A673 (cell line): ENCODE data around the gene BORCS8. TPM values are rescaled to one million over a fixed set of nuclear protein-coding genes. Genes with fewer than 3 reads are reported as not detected.

Experiments
- BruUV-seq: library from RNA; stranded (reverse); fragments of 400-500 nt; replicated peaks from 2 replicates; lab custom pipeline; 2021; lab: Mats Ljungman, UMichigan
- CTCF ChIA-PET: fragments of 300-600 bp; sonication (Branson Sonifier 250); formaldehyde crosslinking; loops from one replicate; lab custom pipeline; 2022; ENCODE audit warnings: antibody characterized with exemption; lab: Charles Lee
- POLR2A ChIA-PET: fragments of 300-600 bp; sonication (Branson Sonifier 250); formaldehyde crosslinking; loops from one replicate; lab custom pipeline; 2022; ENCODE audit warnings: antibody characterized with exemption; ENCODE audit not compliant: low non-redundant PET; lab: Charles Lee
- DNase-seq: peaks from one replicate; pipeline ENCODE4 v3.0.0-alpha.2; 2015; ENCODE audit warnings: low spot score
- H3K27ac ChIP-seq: fragments of 200-600 bp; sonication (generic); 2 replicates; pipeline ENCODE4 v1.5.1; 2016; ENCODE audit warnings: mixed run types, low read depth, mild to moderate bottlenecking, mixed read lengths, antibody characterized with exemption, low read length; ENCODE audit not compliant: poor library complexity, severe bottlenecking
- H3K27me3 ChIP-seq: fragments of 200-600 bp; sonication (generic); replicated peaks from 2 replicates; pipeline ENCODE4 v1.6.1; 2017; ENCODE audit warnings: mixed run types, low read depth, mild to moderate bottlenecking, mixed read lengths, antibody characterized with exemption, low read length; ENCODE audit not compliant: insufficient read depth, poor library complexity
- H3K36me3 ChIP-seq: fragments of 200-600 bp; sonication (generic); 2 replicates; pipeline ENCODE4 v1.6.1; 2016; ENCODE audit warnings: mixed run types, mild to moderate bottlenecking, mixed read lengths, antibody characterized with exemption, low read length; ENCODE audit not compliant: insufficient read depth, poor library complexity, severe bottlenecking
- H3K4me1 ChIP-seq: fragments of 200-600 bp; sonication (generic); 2 replicates; pipeline ENCODE4 v1.6.1; 2017; ENCODE audit warnings: mixed run types, mild to moderate bottlenecking, mixed read lengths, antibody characterized with exemption, low read length; ENCODE audit not compliant: insufficient read depth, poor library complexity, severe bottlenecking
- H3K4me3 ChIP-seq: fragments of 200-600 bp; sonication (generic); 2 replicates; pipeline ENCODE4 v1.5.1; 2016; ENCODE audit warnings: low read depth, mixed run types, mild to moderate bottlenecking, mixed read lengths, low read length; ENCODE audit not compliant: poor library complexity, severe bottlenecking
- H3K9me3 ChIP-seq: fragments of 200-600 bp; sonication (generic); 2 replicates; pipeline ENCODE4 v1.6.1; 2016; ENCODE audit warnings: mixed run types, low read depth, mild to moderate bottlenecking, mixed read lengths, antibody characterized with exemption, low read length; ENCODE audit not compliant: poor library complexity, severe bottlenecking
- CTCF ChIP-seq: fragments of 300-800, 200-600 bp; sonication (generic); conservative IDR thresholded peaks from 2 replicates; pipeline ENCODE4 v1.5.1; 2017; ENCODE audit warnings: low read depth, mild to moderate bottlenecking, antibody characterized with exemption, low read length, moderate library complexity, mixed read lengths
- EZH2 ChIP-seq: fragments of 200-600 bp; sonication (generic); IDR thresholded peaks from 2 replicates; pipeline ENCODE4 v1.6.1; 2017; ENCODE audit warnings: borderline replicate concordance, low read depth, mild to moderate bottlenecking, mixed read lengths, antibody characterized with exemption, low read length; ENCODE audit not compliant: poor library complexity, severe bottlenecking
- intact Hi-C: fragments of 100-400 bp; cut with micrococcal nuclease; formaldehyde crosslinking; loops from one replicate; pipeline ENCODE4 v1.10.0; 2022; ENCODE audit not compliant: unreplicated experiment
- total RNA-seq: library from RNA; stranded (reverse); gene quantifications from 2 replicates; pipeline ENCODE4 v1.2.3, GENCODE V29; 2021

BORCS8 gene
- total RNA-seq, 1 experiment from 2014 or later: 29.9 TPM

GRCh38 chr19:19146865-19147264 lies 45.1 kb downstream of the BORCS8 start:
- intact Hi-C loops: loop anchor here (2.0 to 5.0 kb wide), 2 partner anchors 78 to 340 kb away; no protein-coding TSS in a partner anchor
- H3K27ac ChIP-seq: no peak overlapping the region
- no peaks in the 10 kb centered on the region for H3K9me3 ChIP-seq
- H3K4me1 ChIP-seq: no peaks in the 10 kb centered on the region
- CTCF ChIA-PET: no interaction called here
- H3K36me3 ChIP-seq: no peaks in the 10 kb centered on the region
- POLR2A ChIA-PET: no interaction called here
- no TSS peak for BruUV-seq
- no peak overlapping the region for H3K4me3 ChIP-seq
- TF ChIP-seq CTCF (no peak), EZH2 (no peak)
- no peaks in the 10 kb centered on the region for H3K27me3 ChIP-seq
- no peak for DNase-seq

GRCh38 chr19:19145684-19146608 lies 46.0 kb downstream of the BORCS8 start:
- intact Hi-C loops: loop anchor here (2.0 to 5.0 kb wide), 2 partner anchors 79 to 341 kb away; no protein-coding TSS in a partner anchor
- H3K36me3 ChIP-seq: no peaks in the 10 kb centered on the region
- peak overlapping the region; percentile 29 for H3K4me3 ChIP-seq
- peak; percentile 83 for DNase-seq
- H3K9me3 ChIP-seq: no peaks in the 10 kb centered on the region
- ChIA-PET CTCF (interaction anchor here (0.5 to 1.1 kb wide), 10 partner anchors 9 to 408 kb away, joined by 3 to 8 read pairs (median 4); no protein-coding TSS in a partner anchor), POLR2A (interaction anchor here (0.5 kb wide), 1 partner anchor 1886 kb away, joined by 3 read pairs; no protein-coding TSS in a partner anchor)
- BruUV-seq: no TSS peak
- no peaks in the 10 kb centered on the region for H3K4me1 ChIP-seq
- TF ChIP-seq CTCF (peak; percentile 97), EZH2 (no peak)
- no peaks in the 10 kb centered on the region for H3K27me3 ChIP-seq
- peak overlapping the region; percentile 72 for H3K27ac ChIP-seq

GRCh38 chr19:19145281-19145680 lies 46.7 kb downstream of the BORCS8 start:
- no TSS peak for BruUV-seq
- H3K4me3 ChIP-seq: no peak overlapping the region
- H3K27me3 ChIP-seq: no peaks in the 10 kb centered on the region
- DNase-seq: no peak
- POLR2A ChIA-PET: no interaction called here
- H3K27ac ChIP-seq: peak overlapping the region; percentile 72
- H3K36me3 ChIP-seq: no peaks in the 10 kb centered on the region
- CTCF ChIA-PET: interaction anchor here (0.6 to 1.1 kb wide), 7 partner anchors 8 to 409 kb away, joined by 3 to 8 read pairs (median 3); no protein-coding TSS in a partner anchor
- H3K4me1 ChIP-seq: no peaks in the 10 kb centered on the region
- no peaks in the 10 kb centered on the region for H3K9me3 ChIP-seq
- TF ChIP-seq EZH2 (no peak), CTCF (no peak)
- intact Hi-C loops: loop anchor here (5.0 kb wide), 1 partner anchor 342 kb away; no protein-coding TSS in a partner anchor
